GM13976 (cell line): ENCODE results near the gene GAGE10.

Experiments used
- DNase-seq: peaks from one replicate; pipeline ENCODE4 v3.0.0; 2012; ENCODE audit warnings: low spot score
- CTCF ChIP-seq: IDR thresholded peaks from 2 replicates; pipeline ENCODE4 v1.5.1; 2012; ENCODE audit warnings: borderline replicate concordance, mild to moderate bottlenecking; ENCODE audit not compliant: insufficient read depth; ENCODE audit errors: extremely low read depth, missing control alignments, control extremely low read depth
- in situ Hi-C: fragments of 300-500 bp; cut with MboI; formaldehyde crosslinking; loops from one replicate; pipeline ENCODE4 v1.12.0; 2022; ENCODE audit warnings: low sequenced_read_pairs, mixed read lengths, inconsistent platforms; ENCODE audit not compliant: unreplicated experiment

GAGE10 gene

GRCh38 chrX:49269010-49269766 lies 34.3 kb upstream of the GAGE10 start:
- in situ Hi-C loops = no loop called here
- TF ChIP-seq CTCF = no peak
- DNase-seq = peak; percentile 89

- TF ChIP-seq CTCF = no peak
- peak; percentile 50 for DNase-seq
- in situ Hi-C loops = no loop called here
Measured at GRCh38 chrX:49269767-49270248, 33.6 kb upstream of the GAGE10 start, which contains the start of gene PPP1R3F. Gene PPP1R3F (plus strand): TSS chrX:49269793. CDS start chrX:49269870, 77 bp downstream.

- DNase-seq = no peak
- in situ Hi-C loops = no loop called here
- no peak for TF ChIP-seq CTCF
Measured at GRCh38 chrX:49270249-49270921, 33.1 kb upstream of the GAGE10 start.

- in situ Hi-C loops = no loop called here
- DNase-seq = no peak
- no peak for TF ChIP-seq CTCF
Measured at GRCh38 chrX:49271341-49271740, 32.1 kb upstream of the GAGE10 start.

- DNase-seq = no peak
- in situ Hi-C loops = no loop called here
- TF ChIP-seq CTCF = no peak
Measured at GRCh38 chrX:49272421-49272820, 31.0 kb upstream of the GAGE10 start.

- TF ChIP-seq CTCF = no peak
- DNase-seq = no peak
Measured at GRCh38 chrX:49273181-49273727, 30.2 kb upstream of the GAGE10 start.

More at GRCh38 chrX:49273181-49273727, 30.2 kb upstream of the GAGE10 start:
- in situ Hi-C loops = no loop called here
